GM21737 (cell line): ENCODE measurements around the gene COG6.

Experiments used
- ATAC-seq: cut with Tn5 transposase; IDR thresholded peaks from one replicate; pipeline ENCODE4 v1.9.1; 2021; ENCODE audit warnings: mild to moderate bottlenecking, moderate library complexity; ENCODE audit not compliant: unreplicated experiment

The COG6 gene

GRCh38 chr13:39676315-39676876 lies 20.9 kb downstream of the COG6 start:
- no peak for ATAC-seq

- ATAC-seq: peak; percentile 38
Observed at GRCh38 chr13:39682310-39682709, 26.8 kb downstream of the COG6 start.

- peak; percentile 78 for ATAC-seq
Observed at GRCh38 chr13:39682788-39683187, 27.3 kb downstream of the COG6 start.

- ATAC-seq: no peak
Observed at GRCh38 chr13:39684531-39685137, 29.2 kb downstream of the COG6 start.

GRCh38 chr13:39685652-39686051 lies 30.2 kb downstream of the COG6 start:
- ATAC-seq: no peak

GRCh38 chr13:39688278-39688677 lies 32.8 kb downstream of the COG6 start:
- no peak for ATAC-seq

GRCh38 chr13:39688699-39689405 lies 33.4 kb downstream of the COG6 start:
- ATAC-seq: no peak

- ATAC-seq: no peak
Observed at GRCh38 chr13:39692660-39693438, 37.4 kb downstream of the COG6 start.

- ATAC-seq: no peak
Observed at GRCh38 chr13:39699274-39699673, 43.8 kb downstream of the COG6 start.

- ATAC-seq: no peak
Observed at GRCh38 chr13:39712626-39713025, 57.2 kb downstream of the COG6 start.

GRCh38 chr13:39729156-39729555 lies 73.7 kb downstream of the COG6 start:
- no peak for ATAC-seq

GRCh38 chr13:39734952-39735351 lies 79.5 kb downstream of the COG6 start:
- no peak for ATAC-seq

GRCh38 chr13:39737047-39737446 lies 81.6 kb downstream of the COG6 start:
- no peak for ATAC-seq

GRCh38 chr13:39740761-39741160 lies 85.3 kb downstream of the COG6 start:
- ATAC-seq: no peak

- no peak for ATAC-seq
Observed at GRCh38 chr13:39748961-39749360, 93.5 kb downstream of the COG6 start.

GRCh38 chr13:39749528-39749927 lies 94.1 kb downstream of the COG6 start:
- no peak for ATAC-seq

- ATAC-seq: no peak
Observed at GRCh38 chr13:39751805-39752204, 96.3 kb downstream of the COG6 start.

GRCh38 chr13:39760521-39760920 lies 105.1 kb downstream of the COG6 start:
- no peak for ATAC-seq

GRCh38 chr13:39765801-39766463 lies 110.5 kb downstream of the COG6 start:
- ATAC-seq: no peak

GRCh38 chr13:39766464-39767158 lies 111.1 kb downstream of the COG6 start:
- ATAC-seq: no peak
